Ovary (tissue), 3 donors: ENCODE results near the gene HSD17B8.

Experiments
- CTCF ChIP-seq, 3 donors: fragments of 450-650 bp in 2 of 3; fragments of 200-600 bp in 1 of 3; IDR thresholded peaks; one replicate each; pipeline versions ENCODE4 v1.5.1 to v1.8.0; 2016 to 2022; ENCODE audit warnings: antibody characterized with exemption in 3 of 3, mild to moderate bottlenecking in 1 of 3
- POLR2A ChIP-seq: fragments of 450-650 bp; IDR thresholded peaks from one replicate; pipeline ENCODE4 v1.6.1; 2017; ENCODE audit warnings: antibody characterized with exemption, mild to moderate bottlenecking, moderate library complexity
- donor health status: DM: no; HTN: no; CAD: no.

GRCh38 chr6:33204165-33204414, 365 bp upstream of the HSD17B8 start:
- no peak for TF ChIP-seq CTCF (IDR thresholded peaks at IDR 0.05)
- no peak for TF ChIP-seq POLR2A
